CD4-positive, alpha-beta T cell treated with Interleukin-1 beta for 1 hour (primary cell): Measurements from ENCODE around the gene KCNC1.

Source experiments
- DNase-seq, 2 donors: peaks; one replicate each; pipeline ENCODE4 v3.0.0-alpha.2; 2020 to 2022

KCNC1 gene

DNA sequence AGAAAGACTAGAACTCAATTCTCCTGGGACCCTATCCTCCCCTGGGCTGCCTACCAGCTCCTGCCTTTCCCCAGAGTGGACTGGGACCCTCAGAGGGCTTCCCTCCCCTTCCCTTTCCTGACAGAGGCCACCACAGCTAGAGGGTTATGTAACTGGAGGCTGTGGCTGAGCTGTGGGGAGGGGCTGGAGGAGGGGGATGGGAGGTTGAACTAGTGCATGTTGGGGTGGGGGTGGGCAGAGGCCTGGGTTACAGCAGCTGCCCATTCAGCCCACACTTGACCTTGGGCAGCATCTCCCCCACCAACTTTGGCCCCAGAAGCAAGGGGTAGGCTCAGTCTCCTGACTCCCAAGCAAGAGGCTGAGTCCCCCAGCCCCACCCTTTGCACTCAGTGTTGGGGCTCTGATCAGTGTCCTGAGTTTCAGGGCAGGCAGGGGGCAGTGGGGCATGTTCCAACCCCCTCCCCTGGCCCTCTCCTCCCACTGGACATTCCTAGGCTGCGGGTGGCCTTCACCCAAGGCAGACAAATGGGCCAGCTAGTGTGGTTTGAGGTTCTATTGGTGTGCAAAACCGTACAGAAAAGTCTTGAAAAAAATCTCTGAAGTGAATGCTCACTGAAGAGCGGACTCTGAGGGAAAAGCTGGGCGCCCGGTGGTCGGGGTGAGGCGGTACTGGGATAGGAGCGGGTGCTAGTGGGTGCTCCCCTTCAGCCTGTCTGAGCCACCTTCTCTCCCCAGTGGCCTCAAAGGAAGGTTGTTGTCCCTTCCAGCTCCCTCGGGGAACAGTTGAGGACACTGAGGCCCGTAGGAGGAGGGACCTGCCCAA is 3.8 kb downstream of the KCNC1 start:
- DNase-seq = no peak

- no peak for DNase-seq
Observed at GRCh38 chr11:17739945-17740338, 5.4 kb downstream of the KCNC1 start.

GRCh38 chr11:17740649-17741235 is 6.2 kb downstream of the KCNC1 start:
- no peak for DNase-seq

DNA sequence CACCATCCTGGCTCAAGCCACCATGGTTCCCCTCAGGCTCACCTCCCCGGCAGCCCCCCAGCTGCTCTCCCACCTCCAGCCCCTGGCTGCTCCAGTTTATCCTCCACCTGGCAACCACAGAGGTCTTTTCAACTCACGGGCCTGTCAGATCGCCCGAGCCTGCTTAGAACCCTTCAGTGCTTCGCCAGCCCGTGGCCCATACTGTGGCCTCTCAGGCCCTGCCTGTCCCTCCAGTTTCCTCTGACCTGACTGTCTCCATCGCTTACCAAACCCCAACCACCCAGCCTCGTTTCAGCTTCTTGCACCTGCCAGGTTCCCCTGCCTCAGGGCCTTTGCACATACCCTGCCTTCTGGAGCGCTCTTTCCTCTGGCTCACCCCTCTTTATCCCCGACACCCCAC is 6.9 kb downstream of the KCNC1 start:
- no peak for DNase-seq

GRCh38 chr11:17742019-17742418 is 7.4 kb downstream of the KCNC1 start:
- no peak for DNase-seq

- DNase-seq = no peak
Observed at GRCh38 chr11:17743026-17743807, 8.6 kb downstream of the KCNC1 start.

- no peak for DNase-seq
Observed at GRCh38 chr11:17743808-17744119, 9.2 kb downstream of the KCNC1 start.

DNA sequence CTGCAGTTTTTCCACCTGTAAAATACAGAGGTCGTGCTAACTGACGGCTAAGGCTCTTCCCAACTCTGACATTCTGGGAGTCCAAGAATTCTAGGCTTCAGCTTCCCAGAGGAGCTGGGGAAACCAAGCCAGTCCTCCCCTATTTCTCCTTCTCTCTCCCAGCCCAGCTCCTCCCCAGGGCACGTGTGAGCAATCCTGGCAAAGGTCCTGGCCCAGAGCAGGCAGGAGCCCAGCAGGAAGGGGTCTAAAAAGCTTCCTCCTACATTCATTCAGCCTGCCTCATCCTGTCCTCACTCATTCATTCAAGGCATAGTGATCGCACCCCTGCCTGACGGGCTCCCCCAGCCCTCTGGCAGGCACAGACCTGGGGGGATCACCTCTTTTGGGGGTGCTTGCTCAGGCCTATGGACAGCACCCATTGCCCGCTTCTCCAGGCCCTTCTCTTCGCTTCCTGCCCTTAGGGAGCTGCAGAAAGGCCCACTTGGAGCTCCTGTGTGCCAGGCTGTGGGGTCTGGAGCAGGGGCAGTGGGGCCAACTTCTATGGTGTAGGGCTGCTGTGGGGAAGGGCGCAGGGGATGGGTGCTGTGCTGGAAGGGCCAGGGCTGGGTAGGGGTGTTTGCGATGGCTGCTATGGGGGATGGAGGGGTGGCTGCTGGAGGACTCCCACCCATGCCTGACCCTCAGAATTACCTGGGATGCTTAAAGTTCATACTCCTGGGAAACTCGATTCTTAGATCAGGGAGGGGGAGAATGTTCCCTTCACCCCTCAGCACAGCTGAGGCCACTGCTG is 9.8 kb downstream of the KCNC1 start:
- DNase-seq = no peak

DNA sequence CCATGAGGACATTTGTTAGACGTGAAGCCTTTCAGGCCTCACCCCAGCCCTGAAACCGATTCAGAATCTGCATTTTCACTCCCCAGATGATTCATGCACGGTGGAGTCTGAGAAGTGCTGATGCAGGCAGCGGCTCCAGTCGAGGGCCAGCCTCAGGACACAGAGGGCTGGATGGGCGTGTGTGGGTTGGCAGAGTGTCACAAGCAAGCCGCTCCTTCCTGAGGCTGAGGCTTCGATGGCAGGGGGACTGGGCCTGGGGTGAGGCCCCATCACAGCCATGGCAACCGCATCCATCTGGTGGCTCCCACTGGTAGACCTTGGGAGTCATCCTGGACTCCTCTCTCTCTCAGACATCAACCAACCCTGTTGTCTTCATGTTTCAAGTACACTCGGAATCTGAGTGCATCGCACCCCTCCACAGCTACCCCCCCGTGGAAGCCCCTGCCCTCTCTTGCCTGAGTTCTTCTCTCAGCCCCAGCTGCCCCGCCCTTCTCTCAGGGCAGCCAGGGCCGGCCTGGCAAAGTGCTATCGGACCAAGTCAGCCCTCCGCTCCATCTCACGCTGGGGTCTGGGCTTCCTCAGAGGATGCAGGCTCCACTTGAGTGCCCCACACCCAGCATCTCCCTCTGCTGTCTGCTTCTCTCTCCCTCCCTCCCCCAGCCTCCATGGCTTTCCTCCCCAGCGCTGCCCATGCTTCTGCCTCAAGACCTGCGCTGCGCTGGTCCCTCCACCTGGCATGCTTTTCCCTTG is 10.6 kb downstream of the KCNC1 start:
- DNase-seq = no peak

GRCh38 chr11:17746096-17746495 is 11.5 kb downstream of the KCNC1 start:
- DNase-seq = no peak

DNA sequence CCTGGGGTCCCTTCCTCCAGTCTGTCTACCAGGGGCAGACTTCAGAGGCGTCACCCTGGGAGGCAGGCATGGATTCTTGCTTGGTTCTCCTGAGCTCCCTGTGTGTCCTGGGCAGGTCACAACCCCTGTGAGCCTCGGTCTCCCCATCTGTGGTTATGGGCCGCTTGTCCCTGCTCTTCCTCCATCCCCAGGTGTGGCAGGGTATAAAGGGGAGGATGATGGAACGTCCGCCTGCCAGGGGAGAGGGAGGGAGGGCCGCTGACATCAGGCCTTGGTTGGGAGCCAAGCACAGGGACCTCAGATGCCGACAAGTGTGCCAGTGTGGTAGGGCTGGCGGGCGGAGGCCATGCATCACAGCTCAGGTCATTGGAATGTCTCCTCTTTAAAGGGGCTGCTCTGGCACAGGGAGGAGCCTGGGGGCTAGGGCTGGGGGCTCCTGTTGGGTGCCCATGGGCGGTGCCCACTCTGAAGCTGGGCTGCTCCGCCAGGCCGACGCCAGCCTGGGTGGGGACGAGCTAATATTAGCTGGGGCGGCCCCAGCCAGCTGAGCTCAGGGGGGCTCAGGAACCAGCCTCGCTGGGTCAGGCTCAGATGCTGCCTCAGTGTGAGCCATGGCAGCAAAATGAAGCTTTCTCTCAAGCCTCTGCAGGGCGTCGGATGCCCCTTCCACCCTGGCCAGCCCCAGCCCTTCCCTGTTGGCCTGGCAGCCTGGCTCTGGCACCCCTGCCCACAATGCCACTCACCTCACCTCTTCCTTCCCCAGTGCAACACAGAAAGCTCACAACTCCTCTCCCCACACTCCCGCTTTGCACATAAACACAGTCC is 12.8 kb downstream of the KCNC1 start:
- no peak for DNase-seq

DNA sequence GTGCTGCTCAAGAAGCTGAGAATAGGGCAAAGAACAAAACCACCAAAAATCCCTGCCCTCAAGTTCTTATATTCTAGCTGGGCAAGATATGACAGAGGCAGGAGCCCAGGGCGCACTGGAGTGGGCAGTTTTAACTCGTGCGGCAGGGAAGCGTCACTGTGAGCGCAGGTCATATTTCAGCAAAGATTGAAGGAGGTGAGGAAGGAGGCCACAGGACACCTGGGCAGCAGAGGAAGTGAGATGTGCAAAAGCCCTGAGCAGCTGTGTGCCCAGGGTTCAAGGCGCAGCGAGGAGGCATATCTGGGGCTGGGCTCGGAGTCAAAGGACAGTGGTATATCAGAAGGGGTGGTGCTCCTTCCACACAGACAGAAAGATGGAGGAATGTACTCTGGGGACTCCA is 13.5 kb downstream of the KCNC1 start:
- no peak for DNase-seq

DNA sequence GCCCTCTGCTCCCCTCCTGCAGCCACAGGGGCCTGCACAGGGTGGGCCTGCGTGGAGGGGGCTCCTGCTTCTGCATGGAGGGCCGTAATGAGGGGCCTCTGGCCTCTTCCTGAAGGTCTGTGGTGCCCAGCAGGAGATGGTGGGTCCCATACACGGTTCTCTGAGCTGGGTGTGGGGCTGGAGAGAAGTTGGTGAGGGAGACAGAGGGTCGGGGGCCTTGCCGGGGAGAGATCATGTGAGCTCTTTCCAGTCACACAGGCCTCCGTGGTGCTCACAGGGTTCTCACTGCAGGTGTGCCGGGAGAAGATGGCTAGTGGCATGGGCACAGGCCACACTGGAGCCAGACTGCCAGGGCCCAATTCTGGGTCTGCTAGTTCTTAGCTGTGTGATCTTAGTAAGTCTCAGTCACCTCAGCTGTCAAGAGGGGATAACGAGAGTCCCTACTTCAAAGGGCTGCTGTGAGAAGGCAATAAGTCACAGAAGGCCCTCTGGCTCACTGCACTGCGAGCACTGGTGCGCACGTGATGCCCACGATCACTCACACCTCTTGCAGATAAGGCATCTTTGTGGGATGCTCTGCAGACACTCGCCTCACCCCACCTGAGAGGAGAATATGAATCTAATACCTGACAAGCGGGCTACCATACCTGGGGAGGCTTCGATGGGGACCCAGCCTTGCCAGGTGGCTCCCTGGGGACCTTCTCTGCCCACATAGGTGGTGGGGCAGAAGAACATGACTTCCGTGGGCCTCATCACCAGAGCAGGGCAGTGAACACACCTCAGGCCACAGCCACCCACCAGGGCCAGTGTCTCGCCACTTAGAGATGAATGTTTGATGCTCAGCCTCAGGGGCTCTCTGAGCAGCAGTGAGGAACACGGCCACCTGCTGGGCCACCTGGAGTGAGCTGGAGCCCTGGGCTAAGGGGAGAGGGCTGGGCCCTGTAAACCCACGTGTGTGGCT is 14.5 kb downstream of the KCNC1 start:
- no peak for DNase-seq

DNA sequence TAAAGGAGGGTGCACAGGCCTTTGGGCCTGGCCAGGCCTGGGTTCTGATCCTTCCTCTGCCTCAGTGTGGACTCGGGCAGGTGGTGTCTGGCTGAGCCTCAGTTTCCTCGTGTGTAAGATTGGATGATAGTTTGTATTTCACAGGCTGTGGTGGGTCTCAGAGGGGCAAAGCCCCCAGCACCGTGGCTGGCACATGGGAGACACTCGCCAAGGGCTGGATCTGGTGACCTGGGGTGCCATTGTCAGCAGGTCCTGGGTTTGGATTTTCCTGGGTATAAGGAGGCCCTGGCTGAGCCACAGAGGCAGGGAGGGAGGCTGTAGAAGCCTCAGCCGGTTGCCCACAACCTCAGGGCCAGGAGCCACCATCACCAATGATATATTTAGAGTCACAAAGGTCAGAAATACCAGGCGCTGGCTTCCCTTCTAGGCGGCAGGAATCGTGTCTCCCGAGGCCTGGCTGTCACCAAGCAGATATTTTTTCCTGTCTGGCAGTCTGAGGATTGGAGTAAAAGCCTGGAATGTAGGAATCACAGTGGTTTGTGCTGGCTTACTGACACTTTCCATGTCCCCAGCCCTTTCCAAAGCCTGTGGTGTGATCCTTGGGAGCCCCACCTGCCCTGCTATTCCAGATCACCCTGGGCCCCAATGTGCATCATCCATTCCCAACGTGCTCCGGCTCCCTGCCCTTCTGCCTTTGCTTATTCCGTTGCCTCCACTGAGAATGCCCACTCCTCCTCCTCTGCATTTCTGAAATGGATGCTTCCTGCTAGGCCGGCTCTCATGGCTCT is 15.6 kb downstream of the KCNC1 start:
- no peak for DNase-seq

- no peak for DNase-seq
Observed at GRCh38 chr11:17750801-17751165, 16.2 kb downstream of the KCNC1 start.

DNA sequence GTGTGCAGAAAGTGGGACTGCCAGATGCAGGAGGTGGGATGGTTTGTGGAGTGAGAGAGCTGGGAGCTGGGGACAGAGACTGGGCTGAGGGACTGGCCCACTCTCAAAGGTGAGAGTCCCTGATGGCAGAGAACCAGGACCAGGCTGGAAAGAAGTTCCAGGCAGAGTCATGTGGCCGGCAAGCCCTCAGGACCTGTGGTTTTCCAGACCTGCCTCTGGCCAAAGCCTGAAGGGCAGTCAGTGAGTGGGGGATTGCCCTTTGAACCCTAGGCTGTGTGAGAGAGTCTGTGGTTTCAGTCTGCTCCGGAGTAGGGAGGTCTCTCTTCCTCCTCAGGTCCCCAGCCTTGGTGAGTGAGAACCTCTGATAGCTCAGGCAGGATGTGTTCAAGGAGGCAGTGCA is 17.0 kb downstream of the KCNC1 start:
- DNase-seq = no peak

- DNase-seq = no peak
Observed at GRCh38 chr11:17752144-17752543, 17.6 kb downstream of the KCNC1 start.

GRCh38 chr11:17753153-17753552 is 18.6 kb downstream of the KCNC1 start:
- no peak for DNase-seq

DNA sequence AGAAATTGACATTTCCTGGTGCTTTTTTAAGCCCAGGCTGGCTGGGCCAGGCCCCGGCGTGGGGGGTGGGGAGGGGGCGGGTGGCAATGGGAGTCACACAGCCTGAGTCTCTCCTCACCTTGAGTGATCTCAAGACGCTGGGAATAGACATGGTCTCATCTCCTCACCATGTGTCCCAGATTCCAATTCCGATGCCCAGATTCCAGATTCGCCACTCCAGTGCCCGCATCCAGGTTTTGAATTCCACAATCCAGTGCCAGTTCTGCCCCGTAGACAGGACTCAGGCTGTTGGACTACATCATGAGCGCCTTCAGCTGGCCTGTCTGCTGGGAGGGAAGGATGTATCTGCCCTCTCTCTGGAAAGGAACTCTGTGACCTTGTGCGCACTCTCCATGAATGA is 19.1 kb downstream of the KCNC1 start:
- DNase-seq = no peak

DNA sequence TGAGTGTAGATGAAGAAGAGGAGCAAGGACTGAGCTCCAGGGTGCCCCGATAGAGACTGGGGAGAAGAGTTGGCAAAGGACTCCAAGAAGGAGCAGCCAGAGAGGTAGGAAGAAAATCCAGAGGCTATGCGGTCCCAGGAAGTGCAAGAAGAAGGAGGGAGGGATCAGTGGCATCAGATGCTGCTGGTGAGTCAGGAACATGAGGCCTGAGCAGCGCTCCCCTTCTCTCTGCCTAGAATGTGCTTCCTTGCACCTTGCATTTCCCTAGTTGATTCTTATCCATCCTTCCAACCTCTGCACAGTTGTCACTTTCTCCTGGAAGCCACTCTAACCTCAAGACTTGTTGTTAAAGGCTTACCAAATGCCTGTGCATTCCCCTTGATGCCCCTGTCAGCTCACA is 21.3 kb downstream of the KCNC1 start:
- no peak for DNase-seq
